GM23338 (cell line): ENCODE data around the gene SH3RF3. TPM values are rescaled to one million over a fixed set of nuclear protein-coding genes. Genes with fewer than 3 reads are reported as not detected.

Experiments
- ATAC-seq: fragments of 200-7000 bp; cut with Tn5 transposase; 3 replicates; pipeline ENCODE4 v1.9.1; 2020
- DNase-seq: peaks from one replicate; pipeline ENCODE4 v3.0.0-alpha.2; 2015; ENCODE audit warnings: low spot score
- H2AFZ ChIP-seq: fragments of 200-600 bp; sonication (generic); 2 replicates; pipeline ENCODE4 v1.8.0; 2016; ENCODE audit warnings: antibody characterized with exemption, mild to moderate bottlenecking, moderate library complexity
- H3F3A ChIP-seq: fragments of 200-600 bp; sonication (generic); replicated peaks from 2 replicates; pipeline ENCODE4 v1.8.0; 2017; ENCODE audit warnings: antibody characterized with exemption, mixed run types, low read depth
- H3K27ac ChIP-seq: fragments of 200-600 bp; sonication (generic); 2 replicates; pipeline ENCODE4 v1.6.1; 2016; ENCODE audit warnings: low read depth
- H3K27me3 ChIP-seq: fragments of 200-600 bp; sonication (generic); 2 replicates; pipeline ENCODE4 v1.8.0; 2016; ENCODE audit warnings: mild to moderate bottlenecking, mixed run types, moderate library complexity; ENCODE audit not compliant: insufficient read depth
- H3K36me3 ChIP-seq: fragments of 200-600 bp; sonication (generic); 2 replicates; pipeline ENCODE4 v1.8.0; 2016; ENCODE audit warnings: mild to moderate bottlenecking; ENCODE audit not compliant: insufficient read depth
- H3K4me1 ChIP-seq: fragments of 200-600 bp; sonication (generic); 2 replicates; pipeline ENCODE4 v1.8.0; 2016; ENCODE audit warnings: mild to moderate bottlenecking, moderate library complexity; ENCODE audit not compliant: insufficient read depth
- H3K4me2 ChIP-seq: fragments of 200-600 bp; sonication (generic); 2 replicates; pipeline ENCODE4 v1.7.1; 2017; ENCODE audit warnings: mixed run types
- H3K4me3 ChIP-seq: fragments of 200-600 bp; sonication (generic); 2 replicates; pipeline ENCODE4 v1.6.1; 2016; ENCODE audit warnings: mixed run types
- H3K79me2 ChIP-seq: fragments of 200-600 bp; sonication (generic); replicated peaks from 2 replicates; pipeline ENCODE4 v1.8.0; 2017; ENCODE audit warnings: mild to moderate bottlenecking; ENCODE audit not compliant: insufficient read depth
- H3K9me2 ChIP-seq: fragments of 200-600 bp; sonication (generic); 2 replicates; pipeline ENCODE4 v1.8.0; 2017; ENCODE audit not compliant: insufficient read depth
- H4K20me1 ChIP-seq: fragments of 200-600 bp; sonication (generic); replicated peaks from 2 replicates; pipeline ENCODE4 v1.8.0; 2017; ENCODE audit warnings: mild to moderate bottlenecking; ENCODE audit not compliant: insufficient read depth
- H3K27ac Mint-ChIP-seq: 2 replicates; pipeline ENCODE4 v1.8.0; 2020; ENCODE audit warnings: inconsistent platforms, mild to moderate bottlenecking, moderate library complexity, mixed read lengths
- H3K27me3 Mint-ChIP-seq: 3 replicates; pipeline ENCODE4 v1.8.0; 2022; ENCODE audit warnings: low read depth, mild to moderate bottlenecking, moderate library complexity, mixed read lengths, inconsistent platforms; ENCODE audit not compliant: insufficient read depth, poor library complexity
- H3K36me3 Mint-ChIP-seq: 3 replicates; pipeline ENCODE4 v1.8.0; 2021; ENCODE audit warnings: low read depth, mild to moderate bottlenecking, inconsistent platforms, moderate library complexity, mixed read lengths
- H3K4me1 Mint-ChIP-seq: 3 replicates; pipeline ENCODE4 v1.8.0; 2020; ENCODE audit warnings: mild to moderate bottlenecking, inconsistent platforms, mixed read lengths
- H3K4me3 Mint-ChIP-seq: 3 replicates; pipeline ENCODE4 v1.8.0; 2021; ENCODE audit warnings: moderate library complexity, mild to moderate bottlenecking, inconsistent platforms, mixed read lengths
- H3K9me3 Mint-ChIP-seq: 3 replicates; pipeline ENCODE4 v1.8.0; 2020; ENCODE audit warnings: moderate library complexity, mild to moderate bottlenecking, inconsistent platforms, mixed read lengths
- EZH2 ChIP-seq: fragments of 200-600 bp; sonication (generic); IDR thresholded peaks from one replicate; pipeline ENCODE4 v1.8.0; 2017; ENCODE audit warnings: antibody characterized with exemption, mild to moderate bottlenecking, low read depth; ENCODE audit not compliant: unreplicated experiment
- EZH2phosphoT487 ChIP-seq: fragments of 200-600 bp; sonication (generic); IDR thresholded peaks from one replicate; pipeline ENCODE4 v1.8.1; 2018; ENCODE audit warnings: antibody characterized with exemption; ENCODE audit not compliant: unreplicated experiment
- JUNB ChIP-seq: IDR thresholded peaks from one replicate; pipeline ENCODE4 v1.6.1; 2016; ENCODE audit warnings: antibody characterized with exemption; ENCODE audit not compliant: unreplicated experiment
- NANOG ChIP-seq: IDR thresholded peaks from 2 replicates; pipeline ENCODE4 v1.6.1; 2016; ENCODE audit warnings: antibody characterized with exemption, borderline replicate concordance
- STAT1 ChIP-seq: IDR thresholded peaks from one replicate; pipeline ENCODE4 v1.6.1; 2016; ENCODE audit warnings: antibody characterized with exemption; ENCODE audit not compliant: unreplicated experiment
- ZNF114 ChIP-seq: fragments of 250-450 bp; sonication (Bioruptor Pico); IDR thresholded peaks from 2 replicates; pipeline ENCODE4 v1.5.0; 2020; ENCODE audit warnings: mild to moderate bottlenecking, moderate library complexity
- ZNF331 ChIP-seq: fragments of 250-450 bp; sonication (Bioruptor Pico); IDR thresholded peaks from 2 replicates; pipeline ENCODE4 v1.5.0; 2020; ENCODE audit warnings: low read depth, mild to moderate bottlenecking, moderate library complexity
- polyA plus RNA-seq: library from polyadenylated mRNA; unstranded; fragments of >200 nt; fragmentation: Nextera tagmentation; extraction: Ambion mirVana; gene quantifications from 2 replicates; pipeline ENCODE4 v1.2.1, GENCODE V29; 2016
- total RNA-seq: library from RNA; depleted of rRNA; stranded (reverse); fragments of >200 nt; shearing (Covaris generic); gene quantifications from 2 replicates; pipeline ENCODE4 v1.2.3, GENCODE V29; 2014
- TF ChIP-seq, protein P1 (sequence below): fragments of 250-450 bp; sonication (Bioruptor Pico); IDR thresholded peaks from 2 replicates; pipeline ENCODE4 v1.5.0; 2020; ENCODE audit warnings: mild to moderate bottlenecking, moderate library complexity
- TF ChIP-seq, protein P2 (sequence below): IDR thresholded peaks from one replicate; pipeline ENCODE4 v1.6.1; 2018; ENCODE audit warnings: antibody characterized with exemption; ENCODE audit not compliant: unreplicated experiment
- TF ChIP-seq, protein P3 (sequence below), 2 experiments: fragments of 200-600 bp in 1 of 2; sonication (generic) in 1 of 2; conservative IDR thresholded peaks; 2 replicates each; pipeline versions ENCODE4 v1.5.1 to v1.6.1; 2016 to 2017; ENCODE audit warnings: antibody characterized with exemption in 2 of 2, low read depth in 2 of 2, mild to moderate bottlenecking in 2 of 2, moderate library complexity in 1 of 2

The SH3RF3 gene
- total and polyA plus RNA-seq, 2 experiments from 2014 or later: 0.11 to 0.63 TPM

DNA sequence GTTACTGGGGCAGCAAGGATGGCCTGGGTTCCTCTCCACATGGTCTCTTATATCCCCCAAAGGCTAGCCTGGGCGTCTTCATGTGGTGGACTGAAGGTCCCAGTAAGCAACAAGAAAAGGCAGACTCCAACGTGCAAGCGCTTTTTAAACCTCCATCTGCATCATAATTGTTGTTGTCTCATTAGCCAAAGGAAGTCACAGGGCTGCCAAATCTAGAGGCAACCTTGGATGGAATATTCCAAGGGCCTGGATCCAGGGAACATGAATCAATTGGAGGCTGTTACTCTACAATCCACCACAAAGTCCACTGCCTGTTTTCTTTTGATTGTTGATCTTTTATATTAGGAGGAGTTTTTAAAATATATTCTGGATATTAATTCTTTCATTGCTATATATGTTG, 118.8 kb downstream of the SH3RF3 start (continued):
- TF ChIP-seq, protein P1, sequence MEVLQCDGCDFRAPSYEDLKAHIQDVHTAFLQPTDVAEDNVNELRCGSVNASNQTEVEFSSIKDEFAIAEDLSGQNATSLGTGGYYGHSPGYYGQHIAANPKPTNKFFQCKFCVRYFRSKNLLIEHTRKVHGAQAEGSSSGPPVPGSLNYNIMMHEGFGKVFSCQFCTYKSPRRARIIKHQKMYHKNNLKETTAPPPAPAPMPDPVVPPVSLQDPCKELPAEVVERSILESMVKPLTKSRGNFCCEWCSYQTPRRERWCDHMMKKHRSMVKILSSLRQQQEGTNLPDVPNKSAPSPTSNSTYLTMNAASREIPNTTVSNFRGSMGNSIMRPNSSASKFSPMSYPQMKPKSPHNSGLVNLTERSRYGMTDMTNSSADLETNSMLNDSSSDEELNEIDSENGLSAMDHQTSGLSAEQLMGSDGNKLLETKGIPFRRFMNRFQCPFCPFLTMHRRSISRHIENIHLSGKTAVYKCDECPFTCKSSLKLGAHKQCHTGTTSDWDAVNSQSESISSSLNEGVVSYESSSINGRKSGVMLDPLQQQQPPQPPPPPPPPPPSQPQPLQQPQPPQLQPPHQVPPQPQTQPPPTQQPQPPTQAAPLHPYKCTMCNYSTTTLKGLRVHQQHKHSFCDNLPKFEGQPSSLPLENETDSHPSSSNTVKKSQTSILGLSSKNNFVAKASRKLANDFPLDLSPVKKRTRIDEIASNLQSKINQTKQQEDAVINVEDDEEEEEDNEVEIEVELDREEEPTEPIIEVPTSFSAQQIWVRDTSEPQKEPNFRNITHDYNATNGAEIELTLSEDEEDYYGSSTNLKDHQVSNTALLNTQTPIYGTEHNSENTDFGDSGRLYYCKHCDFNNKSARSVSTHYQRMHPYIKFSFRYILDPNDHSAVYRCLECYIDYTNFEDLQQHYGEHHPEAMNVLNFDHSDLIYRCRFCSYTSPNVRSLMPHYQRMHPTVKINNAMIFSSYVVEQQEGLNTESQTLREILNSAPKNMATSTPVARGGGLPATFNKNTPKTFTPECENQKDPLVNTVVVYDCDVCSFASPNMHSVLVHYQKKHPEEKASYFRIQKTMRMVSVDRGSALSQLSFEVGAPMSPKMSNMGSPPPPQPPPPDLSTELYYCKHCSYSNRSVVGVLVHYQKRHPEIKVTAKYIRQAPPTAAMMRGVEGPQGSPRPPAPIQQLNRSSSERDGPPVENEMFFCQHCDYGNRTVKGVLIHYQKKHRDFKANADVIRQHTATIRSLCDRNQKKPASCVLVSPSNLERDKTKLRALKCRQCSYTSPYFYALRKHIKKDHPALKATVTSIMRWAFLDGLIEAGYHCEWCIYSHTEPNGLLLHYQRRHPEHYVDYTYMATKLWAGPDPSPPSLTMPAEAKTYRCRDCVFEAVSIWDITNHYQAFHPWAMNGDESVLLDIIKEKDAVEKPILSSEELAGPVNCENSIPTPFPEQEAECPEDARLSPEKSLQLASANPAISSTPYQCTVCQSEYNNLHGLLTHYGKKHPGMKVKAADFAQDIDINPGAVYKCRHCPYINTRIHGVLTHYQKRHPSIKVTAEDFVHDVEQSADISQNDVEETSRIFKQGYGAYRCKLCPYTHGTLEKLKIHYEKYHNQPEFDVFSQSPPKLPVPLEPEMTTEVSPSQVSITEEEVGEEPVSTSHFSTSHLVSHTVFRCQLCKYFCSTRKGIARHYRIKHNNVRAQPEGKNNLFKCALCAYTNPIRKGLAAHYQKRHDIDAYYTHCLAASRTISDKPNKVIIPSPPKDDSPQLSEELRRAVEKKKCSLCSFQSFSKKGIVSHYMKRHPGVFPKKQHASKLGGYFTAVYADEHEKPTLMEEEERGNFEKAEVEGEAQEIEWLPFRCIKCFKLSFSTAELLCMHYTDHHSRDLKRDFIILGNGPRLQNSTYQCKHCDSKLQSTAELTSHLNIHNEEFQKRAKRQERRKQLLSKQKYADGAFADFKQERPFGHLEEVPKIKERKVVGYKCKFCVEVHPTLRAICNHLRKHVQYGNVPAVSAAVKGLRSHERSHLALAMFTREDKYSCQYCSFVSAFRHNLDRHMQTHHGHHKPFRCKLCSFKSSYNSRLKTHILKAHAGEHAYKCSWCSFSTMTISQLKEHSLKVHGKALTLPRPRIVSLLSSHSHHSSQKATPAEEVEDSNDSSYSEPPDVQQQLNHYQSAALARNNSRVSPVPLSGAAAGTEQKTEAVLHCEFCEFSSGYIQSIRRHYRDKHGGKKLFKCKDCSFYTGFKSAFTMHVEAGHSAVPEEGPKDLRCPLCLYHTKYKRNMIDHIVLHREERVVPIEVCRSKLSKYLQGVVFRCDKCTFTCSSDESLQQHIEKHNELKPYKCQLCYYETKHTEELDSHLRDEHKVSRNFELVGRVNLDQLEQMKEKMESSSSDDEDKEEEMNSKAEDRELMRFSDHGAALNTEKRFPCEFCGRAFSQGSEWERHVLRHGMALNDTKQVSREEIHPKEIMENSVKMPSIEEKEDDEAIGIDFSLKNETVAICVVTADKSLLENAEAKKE (CRISPR knock-in tag): no peak

DNA sequence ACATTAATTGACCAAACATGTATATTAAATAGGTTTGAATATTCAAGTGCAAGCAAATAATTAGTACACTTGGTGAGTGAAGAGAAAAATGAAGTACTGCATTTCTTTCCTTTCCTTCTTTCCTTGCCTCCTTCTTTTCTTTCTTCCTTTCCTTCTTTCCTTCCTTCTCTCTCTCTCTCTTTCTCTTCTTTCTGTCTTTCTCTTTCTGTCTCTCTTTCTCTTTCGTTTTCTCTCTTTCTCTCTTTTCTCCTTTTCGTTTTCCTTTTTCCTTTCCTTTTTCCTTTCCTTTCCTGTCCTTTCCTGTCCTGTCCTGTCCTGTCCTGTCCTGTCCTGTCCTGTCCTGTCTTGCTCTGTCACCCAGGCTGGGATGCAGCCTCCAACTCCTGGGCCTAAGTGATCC, 119.6 kb downstream of the SH3RF3 start:
- no peaks in the 10 kb centered on the region for H3K27me3 ChIP-seq
- H3K36me3 ChIP-seq: no peaks in the 10 kb centered on the region
- no peaks in the 10 kb centered on the region for H3K79me2 ChIP-seq
- ATAC-seq (no peak), DNase-seq (no peak)
- H3F3A ChIP-seq: no peaks in the 10 kb centered on the region
- H2AFZ ChIP-seq: no peak overlapping the region
- no peak overlapping the region for H3K4me2 ChIP-seq
- no peak overlapping the region for H3K4me3 ChIP-seq
- H3K4me3 Mint-ChIP-seq: no peak overlapping the region
- H4K20me1 ChIP-seq: no peaks in the 10 kb centered on the region
- H3K27ac Mint-ChIP-seq: no peak overlapping the region
- no peaks in the 10 kb centered on the region for H3K36me3 Mint-ChIP-seq
- H3K27me3 Mint-ChIP-seq: peaks cover 3% of the 10 kb centered on the region
- 0 out of 2 replicates have a peak, but pooled peaks cover 3% of the 10 kb centered on the region for H3K9me2 ChIP-seq
- H3K9me3 Mint-ChIP-seq: no peaks in the 10 kb centered on the region
- no peaks in the 10 kb centered on the region for H3K4me1 ChIP-seq
- H3K27ac ChIP-seq: no peak overlapping the region
- peaks cover 9% of the 10 kb centered on the region; the same call in 2 of the 3 replicates for H3K4me1 Mint-ChIP-seq
- TF ChIP-seq ZNF114 (CRISPR knock-in tag): no peak
- no peak for TF ChIP-seq ZNF331 (CRISPR knock-in tag)
- TF ChIP-seq, protein P2, sequence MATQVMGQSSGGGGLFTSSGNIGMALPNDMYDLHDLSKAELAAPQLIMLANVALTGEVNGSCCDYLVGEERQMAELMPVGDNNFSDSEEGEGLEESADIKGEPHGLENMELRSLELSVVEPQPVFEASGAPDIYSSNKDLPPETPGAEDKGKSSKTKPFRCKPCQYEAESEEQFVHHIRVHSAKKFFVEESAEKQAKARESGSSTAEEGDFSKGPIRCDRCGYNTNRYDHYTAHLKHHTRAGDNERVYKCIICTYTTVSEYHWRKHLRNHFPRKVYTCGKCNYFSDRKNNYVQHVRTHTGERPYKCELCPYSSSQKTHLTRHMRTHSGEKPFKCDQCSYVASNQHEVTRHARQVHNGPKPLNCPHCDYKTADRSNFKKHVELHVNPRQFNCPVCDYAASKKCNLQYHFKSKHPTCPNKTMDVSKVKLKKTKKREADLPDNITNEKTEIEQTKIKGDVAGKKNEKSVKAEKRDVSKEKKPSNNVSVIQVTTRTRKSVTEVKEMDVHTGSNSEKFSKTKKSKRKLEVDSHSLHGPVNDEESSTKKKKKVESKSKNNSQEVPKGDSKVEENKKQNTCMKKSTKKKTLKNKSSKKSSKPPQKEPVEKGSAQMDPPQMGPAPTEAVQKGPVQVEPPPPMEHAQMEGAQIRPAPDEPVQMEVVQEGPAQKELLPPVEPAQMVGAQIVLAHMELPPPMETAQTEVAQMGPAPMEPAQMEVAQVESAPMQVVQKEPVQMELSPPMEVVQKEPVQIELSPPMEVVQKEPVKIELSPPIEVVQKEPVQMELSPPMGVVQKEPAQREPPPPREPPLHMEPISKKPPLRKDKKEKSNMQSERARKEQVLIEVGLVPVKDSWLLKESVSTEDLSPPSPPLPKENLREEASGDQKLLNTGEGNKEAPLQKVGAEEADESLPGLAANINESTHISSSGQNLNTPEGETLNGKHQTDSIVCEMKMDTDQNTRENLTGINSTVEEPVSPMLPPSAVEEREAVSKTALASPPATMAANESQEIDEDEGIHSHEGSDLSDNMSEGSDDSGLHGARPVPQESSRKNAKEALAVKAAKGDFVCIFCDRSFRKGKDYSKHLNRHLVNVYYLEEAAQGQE: no peak
- no peak for TF ChIP-seq STAT1
- TF ChIP-seq, protein P3, sequence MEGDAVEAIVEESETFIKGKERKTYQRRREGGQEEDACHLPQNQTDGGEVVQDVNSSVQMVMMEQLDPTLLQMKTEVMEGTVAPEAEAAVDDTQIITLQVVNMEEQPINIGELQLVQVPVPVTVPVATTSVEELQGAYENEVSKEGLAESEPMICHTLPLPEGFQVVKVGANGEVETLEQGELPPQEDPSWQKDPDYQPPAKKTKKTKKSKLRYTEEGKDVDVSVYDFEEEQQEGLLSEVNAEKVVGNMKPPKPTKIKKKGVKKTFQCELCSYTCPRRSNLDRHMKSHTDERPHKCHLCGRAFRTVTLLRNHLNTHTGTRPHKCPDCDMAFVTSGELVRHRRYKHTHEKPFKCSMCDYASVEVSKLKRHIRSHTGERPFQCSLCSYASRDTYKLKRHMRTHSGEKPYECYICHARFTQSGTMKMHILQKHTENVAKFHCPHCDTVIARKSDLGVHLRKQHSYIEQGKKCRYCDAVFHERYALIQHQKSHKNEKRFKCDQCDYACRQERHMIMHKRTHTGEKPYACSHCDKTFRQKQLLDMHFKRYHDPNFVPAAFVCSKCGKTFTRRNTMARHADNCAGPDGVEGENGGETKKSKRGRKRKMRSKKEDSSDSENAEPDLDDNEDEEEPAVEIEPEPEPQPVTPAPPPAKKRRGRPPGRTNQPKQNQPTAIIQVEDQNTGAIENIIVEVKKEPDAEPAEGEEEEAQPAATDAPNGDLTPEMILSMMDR (conservative IDR thresholded peaks at IDR 0.05; ENCODE audit: low read depth in 2 of 2): no peak
- TF ChIP-seq EZH2: no peak
- TF ChIP-seq EZH2phosphoT487: no peak
- no peak for TF ChIP-seq JUNB
- no peak for TF ChIP-seq NANOG
